ENCODE data around the gene TMEM150C.
"Not testable (repeated sequence)": the region's sequence is repeated elsewhere in the genome, so short reads cannot be mapped to it uniquely, and the experiment has no call there.

The TMEM150C gene

GRCh38 chr4:82569076-82569475 is 7.3 kb upstream of the TMEM150C start:
- DNase-seq (ENCODE audit: low read depth) = no peak

- no peak for DNase-seq (ENCODE audit: low read depth)
These were observed 5.7 kb upstream of the TMEM150C start for GRCh38 chr4:82567444-82567843.

- DNase-seq (ENCODE audit: low read depth) = no peak
These were observed 721 bp upstream of the TMEM150C start for GRCh38 chr4:82562564-82562854.

DNA sequence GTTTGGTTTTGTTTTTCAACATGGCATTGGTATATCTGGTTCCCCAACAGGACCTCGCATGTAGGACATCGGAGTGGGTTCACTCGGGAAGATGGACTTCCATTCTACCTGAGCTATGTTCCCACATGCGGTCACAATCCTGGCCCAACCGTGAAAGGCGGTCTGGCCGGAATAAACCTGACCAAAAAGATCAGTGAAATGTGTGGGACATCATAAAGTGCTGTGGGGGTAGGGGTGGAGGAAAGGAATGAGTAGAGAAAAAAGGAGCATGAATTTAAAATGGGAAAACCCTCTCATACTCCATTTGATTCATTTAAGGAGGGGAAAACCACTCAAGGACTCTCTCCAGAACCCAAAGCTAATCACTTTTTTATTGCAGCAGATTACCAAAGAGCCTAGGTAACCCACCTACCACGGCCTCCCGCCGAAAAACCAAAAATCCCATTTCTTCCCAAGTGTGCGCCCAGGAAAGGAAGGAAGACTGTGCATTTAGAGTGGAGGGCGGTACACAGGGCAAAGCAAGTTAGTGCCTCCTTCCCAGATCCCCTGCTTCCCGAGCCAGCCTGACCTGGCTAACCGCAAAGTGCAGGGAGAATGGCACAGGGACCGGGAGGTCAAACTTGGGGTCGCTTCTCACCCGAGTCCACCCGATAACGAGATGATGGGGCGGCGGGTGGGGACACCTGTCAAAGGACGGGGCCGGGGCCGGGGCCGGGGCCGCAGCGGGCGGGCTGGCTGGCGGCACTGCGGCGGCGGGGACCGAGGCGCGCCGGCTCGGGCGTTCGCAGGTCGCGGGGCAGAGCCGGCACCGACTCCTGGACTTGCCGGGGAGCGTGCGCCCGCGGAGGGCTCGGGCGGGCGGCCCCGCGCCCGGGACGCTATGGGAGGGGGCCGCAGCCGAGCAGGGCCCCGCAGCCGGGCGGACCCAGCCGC is 669 bp downstream of the TMEM150C start:
- no peak for DNase-seq (ENCODE audit: low read depth)

DNA sequence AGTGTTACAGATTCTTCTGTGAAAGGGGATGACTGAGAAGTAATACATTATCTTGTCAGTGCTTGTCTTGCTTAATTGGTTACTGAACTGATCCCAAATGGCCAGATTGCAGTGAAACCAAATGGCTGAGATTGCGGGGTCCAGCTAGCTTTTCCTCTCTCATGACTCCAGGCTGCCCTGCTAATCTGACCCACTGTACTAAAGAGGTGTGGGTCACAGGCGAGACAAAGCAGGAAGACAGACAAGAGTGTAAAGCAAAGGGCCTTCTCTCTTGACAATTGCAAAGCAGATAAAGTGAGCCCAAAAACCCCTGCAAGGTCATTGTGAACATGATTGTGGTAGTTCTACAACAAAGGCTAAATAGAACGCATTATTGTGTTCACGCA is 2.1 kb downstream of the TMEM150C start:
- DNase-seq (ENCODE audit: low read depth) = no peak

DNA sequence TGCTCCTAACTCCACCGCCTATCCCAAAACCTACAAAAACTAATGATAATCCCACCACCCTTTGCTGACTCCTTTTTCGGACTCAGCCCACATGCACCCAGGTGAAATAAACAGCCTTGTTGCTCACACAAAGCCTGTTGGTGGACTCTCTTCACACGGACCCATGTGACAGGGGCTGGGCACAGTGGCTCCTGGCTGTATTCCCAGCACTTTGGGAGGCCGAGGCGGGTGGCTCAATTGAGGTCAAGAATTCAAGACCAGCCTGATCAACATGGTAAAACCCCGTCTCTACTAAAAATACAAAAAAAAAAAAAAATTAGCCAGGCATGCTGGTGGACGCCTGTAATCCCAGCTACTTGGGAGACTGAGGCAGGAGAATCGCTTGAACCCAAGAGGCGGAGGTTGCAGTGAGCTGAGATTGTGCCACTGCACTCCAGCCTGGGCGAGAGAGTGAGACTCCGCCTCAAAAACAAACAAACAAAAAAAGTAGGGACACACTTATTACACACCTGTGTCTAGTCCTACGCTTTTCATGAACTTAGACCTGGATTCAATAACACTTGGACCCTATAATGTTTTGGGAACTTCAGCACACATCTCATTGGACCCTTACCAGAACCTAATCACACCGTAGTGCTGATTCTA is 2.6 kb downstream of the TMEM150C start:
- not testable (repeated sequence) for DNase-seq (ENCODE audit: low read depth)

DNA sequence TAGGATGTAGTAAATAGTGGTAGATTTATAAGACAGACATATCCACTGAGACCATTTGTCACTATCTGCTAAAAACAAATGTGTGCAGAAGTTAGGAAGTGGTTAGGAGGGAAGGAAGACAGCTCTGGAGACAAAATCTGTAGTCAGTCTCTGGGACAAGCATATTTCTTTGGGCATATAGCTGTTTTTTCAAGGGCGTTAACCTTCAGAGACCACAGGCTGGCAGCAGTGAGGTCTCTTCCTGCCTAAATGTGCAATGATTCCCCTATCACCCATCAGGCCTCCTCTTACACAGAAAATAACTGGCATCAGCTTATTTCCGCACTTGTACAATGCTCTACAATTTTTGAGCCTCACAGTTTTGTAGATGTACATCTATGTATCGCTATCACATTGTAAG is 6.5 kb downstream of the TMEM150C start:
- no peak for DNase-seq (ENCODE audit: low read depth)

GRCh38 chr4:82553020-82553419 is 8.8 kb downstream of the TMEM150C start:
- DNase-seq (ENCODE audit: low read depth) = no peak

GRCh38 chr4:82551734-82552133 is 10.1 kb downstream of the TMEM150C start:
- DNase-seq (ENCODE audit: low read depth) = no peak

DNA sequence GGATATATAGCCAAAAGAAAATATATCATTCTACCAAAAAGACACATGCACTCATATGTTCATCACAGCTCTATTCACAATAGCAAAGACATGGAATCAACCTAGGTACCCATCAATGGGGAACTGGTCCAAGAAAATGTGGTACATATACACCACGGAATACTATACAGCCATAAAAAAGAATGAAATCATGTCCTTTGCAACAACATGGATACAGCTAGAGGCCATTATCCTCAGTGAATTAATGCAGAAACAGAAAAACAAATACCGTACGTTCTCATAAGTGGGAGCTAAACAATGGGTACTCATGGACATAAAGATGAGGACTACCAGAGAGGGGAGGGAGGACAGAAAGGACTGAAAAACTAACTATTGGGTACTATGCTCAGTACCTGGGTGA is 13.9 kb downstream of the TMEM150C start:
- not testable (repeated sequence) for DNase-seq (ENCODE audit: low read depth)

- no peak for DNase-seq (ENCODE audit: low read depth)
These were observed 18.7 kb downstream of the TMEM150C start for GRCh38 chr4:82543131-82543530.

GRCh38 chr4:82542642-82543041 is 19.1 kb downstream of the TMEM150C start:
- DNase-seq (ENCODE audit: low read depth) = no peak

GRCh38 chr4:82529322-82529721 is 32.5 kb downstream of the TMEM150C start:
- DNase-seq (ENCODE audit: low read depth) = no peak

GRCh38 chr4:82528868-82529267 is 32.9 kb downstream of the TMEM150C start:
- DNase-seq (ENCODE audit: low read depth) = no peak

DNA sequence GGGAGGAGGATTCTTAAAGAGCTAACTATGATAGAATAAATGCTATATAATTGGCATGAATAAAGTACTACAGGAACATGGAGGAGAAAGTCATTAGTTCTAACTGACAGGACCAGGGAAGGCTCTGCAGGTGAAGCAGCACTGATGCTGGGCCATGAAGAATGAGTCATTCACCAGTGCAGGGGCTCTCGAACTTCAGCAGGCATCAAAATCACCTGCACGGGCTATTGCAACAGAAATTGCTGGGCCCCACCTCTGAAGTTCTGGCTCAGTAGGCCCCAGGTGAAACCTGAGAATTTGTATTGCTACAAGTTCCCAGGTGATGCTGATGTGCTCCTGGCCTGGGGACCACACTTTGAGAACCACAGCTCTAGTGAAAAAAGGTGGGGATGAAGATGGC is 33.7 kb downstream of the TMEM150C start:
- no peak for DNase-seq (ENCODE audit: low read depth)

GRCh38 chr4:82525307-82525911 is 36.4 kb downstream of the TMEM150C start:
- no peak for DNase-seq (ENCODE audit: low read depth)

DNA sequence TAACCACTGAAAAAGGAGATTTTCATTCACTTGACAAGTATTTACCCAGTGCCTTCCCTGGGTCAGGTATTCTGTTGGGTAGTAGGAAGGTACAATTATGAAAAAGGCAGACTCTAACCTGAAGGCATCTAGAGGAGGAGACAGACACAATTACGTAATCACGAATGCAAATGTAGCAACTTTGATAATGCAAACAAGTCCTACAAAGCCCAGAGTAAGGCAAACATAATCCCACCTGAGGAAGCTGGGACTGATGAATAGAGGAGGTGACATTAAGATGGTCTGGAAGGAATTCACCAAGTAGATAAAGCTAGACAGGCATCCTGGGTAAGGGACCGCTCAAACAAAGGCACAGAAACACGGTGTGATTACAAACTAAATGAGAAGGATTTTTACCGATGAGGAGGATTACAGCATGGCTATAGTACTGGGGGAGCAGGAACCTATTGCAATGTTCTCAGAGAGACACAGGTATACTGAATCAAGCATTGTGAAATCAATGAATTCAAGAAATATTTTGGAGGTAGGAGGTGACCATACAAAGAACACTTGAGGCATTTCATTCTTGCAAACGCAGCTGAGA is 37.1 kb downstream of the TMEM150C start:
- no peak for DNase-seq (ENCODE audit: low read depth)

- DNase-seq (ENCODE audit: low read depth) = no peak
These were observed 38.6 kb downstream of the TMEM150C start for GRCh38 chr4:82523179-82523578.

GRCh38 chr4:82522472-82522871 is 39.3 kb downstream of the TMEM150C start:
- no peak for DNase-seq (ENCODE audit: low read depth)

DNA sequence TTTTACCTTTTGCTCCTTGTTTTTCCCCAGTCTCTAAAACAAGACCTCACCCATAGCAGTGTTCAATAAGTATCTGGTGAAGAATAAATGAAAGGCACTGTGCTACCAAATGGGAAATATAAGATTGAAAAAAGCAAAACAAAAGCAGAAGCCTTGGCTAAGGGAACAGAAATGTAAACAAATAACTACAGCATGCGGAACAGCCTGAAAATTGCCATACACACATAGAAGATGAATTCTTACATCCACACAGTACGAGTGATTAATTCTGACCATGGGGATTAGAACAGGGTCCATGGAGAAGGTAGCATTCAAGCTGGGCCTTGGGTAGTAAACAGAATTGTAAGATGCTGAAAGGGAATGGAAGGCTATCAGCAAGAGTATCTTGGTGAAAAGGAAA is 40.5 kb downstream of the TMEM150C start:
- no peak for DNase-seq (ENCODE audit: low read depth)

DNA sequence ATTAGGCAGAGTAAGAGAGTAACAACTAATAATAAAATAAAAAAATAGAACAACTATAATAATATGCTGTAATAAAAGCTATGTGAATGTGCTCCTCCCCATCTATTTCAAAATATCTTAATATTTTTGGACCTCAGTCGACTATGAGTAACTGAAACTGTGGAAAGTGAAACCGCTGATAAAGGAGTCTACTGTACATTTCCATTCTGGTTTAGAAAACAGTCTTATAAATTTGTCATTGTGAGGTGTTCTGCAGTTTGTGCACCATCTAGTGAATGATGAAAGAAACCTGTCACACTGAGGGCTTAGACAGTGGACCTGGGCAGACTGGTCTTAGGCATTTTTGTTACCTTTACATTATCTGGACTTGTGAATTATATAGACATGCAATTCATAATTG is 42.0 kb downstream of the TMEM150C start:
- DNase-seq (ENCODE audit: low read depth) = no peak

DNA sequence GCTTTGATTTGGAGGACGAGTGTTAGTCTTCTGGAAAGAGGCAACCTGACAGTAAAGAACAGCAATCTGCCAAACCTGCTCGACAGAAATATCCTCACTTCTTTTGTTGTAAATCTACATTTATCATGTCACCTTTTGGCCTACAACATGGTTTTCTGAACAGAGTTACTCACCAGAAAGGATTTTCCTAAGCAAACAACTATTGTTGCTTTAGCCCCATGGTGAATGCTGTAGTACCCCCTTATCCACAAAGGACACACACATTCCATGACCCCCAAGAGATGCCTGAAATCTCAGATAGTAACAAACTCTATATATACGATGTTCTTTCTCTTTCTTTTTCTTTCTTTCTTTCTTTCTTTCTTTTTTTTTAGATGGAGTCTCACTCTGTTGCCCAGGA is 42.7 kb downstream of the TMEM150C start:
- no peak for DNase-seq (ENCODE audit: low read depth)

- no peak for DNase-seq (ENCODE audit: low read depth)
These were observed 44.7 kb downstream of the TMEM150C start for GRCh38 chr4:82517043-82517442.

Measured in HS-5 (cell line).